CD4-positive, alpha-beta T cell treated with Interleukin-17A for 1 hour (primary cell): ENCODE data around the gene SC5D.

Experiments used
- DNase-seq: peaks from one replicate; pipeline ENCODE4 v3.0.0-alpha.2; 2020

The SC5D gene

GRCh38 chr11:121295246-121296029, 2.9 kb downstream of the SC5D start:
- DNase-seq, result no peak

- DNase-seq, result no peak
Observed at GRCh38 chr11:121297872-121298271, 5.3 kb downstream of the SC5D start.

GRCh38 chr11:121298774-121299173, 6.2 kb downstream of the SC5D start:
- no peak for DNase-seq

- DNase-seq, result no peak
Observed at GRCh38 chr11:121299417-121299816, 6.8 kb downstream of the SC5D start.

- no peak for DNase-seq
Observed at GRCh38 chr11:121300313-121300971, 7.9 kb downstream of the SC5D start.

GRCh38 chr11:121300972-121301699, 8.6 kb downstream of the SC5D start:
- DNase-seq, result no peak

GRCh38 chr11:121304759-121305158, 12.2 kb downstream of the SC5D start:
- no peak for DNase-seq

GRCh38 chr11:121308816-121309215, 16.2 kb downstream of the SC5D start:
- DNase-seq, result no peak

- no peak for DNase-seq
Observed at GRCh38 chr11:121309688-121310087, 17.1 kb downstream of the SC5D start.

GRCh38 chr11:121310908-121311307, 18.3 kb downstream of the SC5D start:
- no peak for DNase-seq

- DNase-seq, result no peak
Observed at GRCh38 chr11:121311373-121311772, 18.8 kb downstream of the SC5D start.

GRCh38 chr11:121312483-121312882, 19.9 kb downstream of the SC5D start:
- DNase-seq, result no peak

GRCh38 chr11:121318848-121319834, 26.6 kb downstream of the SC5D start:
- peak; percentile 66 for DNase-seq

GRCh38 chr11:121321614-121322243, 29.2 kb downstream of the SC5D start:
- peak; percentile 58 for DNase-seq

GRCh38 chr11:121323046-121323607, 30.6 kb downstream of the SC5D start:
- no peak for DNase-seq

GRCh38 chr11:121326230-121326629, 33.7 kb downstream of the SC5D start:
- DNase-seq, result no peak

GRCh38 chr11:121327553-121327952, 35.0 kb downstream of the SC5D start:
- DNase-seq, result no peak

GRCh38 chr11:121328176-121328966, 35.8 kb downstream of the SC5D start:
- peak; percentile 56 for DNase-seq

GRCh38 chr11:121328967-121329679, 36.6 kb downstream of the SC5D start:
- peak; percentile 28 for DNase-seq

- no peak for DNase-seq
Observed at GRCh38 chr11:121329781-121330395, 37.3 kb downstream of the SC5D start.
